AG04450 (cell line): Measurements from ENCODE around the gene FBXL15. TPM values are rescaled to one million over a fixed set of nuclear protein-coding genes. Genes with fewer than 3 reads are reported as not detected.

Experiments
- CTCF ChIA-PET: fragments of 300-600, 350-600 bp; formaldehyde crosslinking; extraction: SDS; loops from one replicate; lab custom pipeline; 2022; ENCODE audit warnings: antibody characterized with exemption, inconsistent platforms; lab: Charles Lee
- POLR2A ChIA-PET: fragments of 350-600 bp; formaldehyde crosslinking; extraction: SDS; loops from one replicate; lab custom pipeline; 2021; ENCODE audit warnings: antibody characterized with exemption, inconsistent platforms; lab: Yijun Ruan, JAX
- DNase-seq: peaks from one replicate; pipeline ENCODE4 v3.0.0-alpha.2; 2011; ENCODE audit warnings: low read depth, low spot score
- H3K27ac ChIP-seq: one replicate; pipeline ENCODE4 v1.5.1; 2012; ENCODE audit warnings: low read depth, low read length, control low read depth
- H3K27me3 ChIP-seq: one replicate; pipeline ENCODE4 v1.6.0; 2012; ENCODE audit warnings: low read length; ENCODE audit not compliant: control insufficient read depth, insufficient read depth
- H3K4me3 ChIP-seq: 2 replicates; pipeline ENCODE4 v1.5.1; 2011; ENCODE audit warnings: mild to moderate bottlenecking, low read depth, low read length, control low read depth
- H3K9me3 ChIP-seq: 2 replicates; pipeline ENCODE4 v1.5.1; 2012; ENCODE audit warnings: low read length; ENCODE audit not compliant: control insufficient read depth, insufficient read depth
- polyA plus RNA-seq: library from polyadenylated mRNA; depleted of rRNA; stranded (reverse); fragments of >200 nt; gene quantifications from 2 replicates; pipeline ENCODE4 v1.2.3, GENCODE V29; 2011
- TF ChIP-seq, protein P1 (sequence below): IDR thresholded peaks from 2 replicates; pipeline ENCODE4 v1.5.1; 2011; ENCODE audit warnings: low read depth, low read length, control low read depth, inconsistent platforms

The FBXL15 gene
- polyA plus RNA-seq, 1 experiment, result 2.7 TPM

GRCh38 chr10:102416695-102417094 lies 3.9 kb upstream of the FBXL15 start:
- Histone ChIP-seq H3K9me3 (no peaks in the 10 kb centered on the region; the same call in 1 of the 2 replicates), H3K27me3 (peaks cover 56% of the 10 kb centered on the region), H3K4me3 (no peak overlapping the region), H3K27ac (no peak overlapping the region)
- ChIA-PET POLR2A (interaction anchor here (0.5 kb wide), 1 partner anchor 16 kb away, joined by 4 read pairs; no protein-coding TSS in a partner anchor), CTCF (no interaction called here)
- DNase-seq, result no peak
- TF ChIP-seq, protein P1, sequence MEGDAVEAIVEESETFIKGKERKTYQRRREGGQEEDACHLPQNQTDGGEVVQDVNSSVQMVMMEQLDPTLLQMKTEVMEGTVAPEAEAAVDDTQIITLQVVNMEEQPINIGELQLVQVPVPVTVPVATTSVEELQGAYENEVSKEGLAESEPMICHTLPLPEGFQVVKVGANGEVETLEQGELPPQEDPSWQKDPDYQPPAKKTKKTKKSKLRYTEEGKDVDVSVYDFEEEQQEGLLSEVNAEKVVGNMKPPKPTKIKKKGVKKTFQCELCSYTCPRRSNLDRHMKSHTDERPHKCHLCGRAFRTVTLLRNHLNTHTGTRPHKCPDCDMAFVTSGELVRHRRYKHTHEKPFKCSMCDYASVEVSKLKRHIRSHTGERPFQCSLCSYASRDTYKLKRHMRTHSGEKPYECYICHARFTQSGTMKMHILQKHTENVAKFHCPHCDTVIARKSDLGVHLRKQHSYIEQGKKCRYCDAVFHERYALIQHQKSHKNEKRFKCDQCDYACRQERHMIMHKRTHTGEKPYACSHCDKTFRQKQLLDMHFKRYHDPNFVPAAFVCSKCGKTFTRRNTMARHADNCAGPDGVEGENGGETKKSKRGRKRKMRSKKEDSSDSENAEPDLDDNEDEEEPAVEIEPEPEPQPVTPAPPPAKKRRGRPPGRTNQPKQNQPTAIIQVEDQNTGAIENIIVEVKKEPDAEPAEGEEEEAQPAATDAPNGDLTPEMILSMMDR, result no peak

DNA sequence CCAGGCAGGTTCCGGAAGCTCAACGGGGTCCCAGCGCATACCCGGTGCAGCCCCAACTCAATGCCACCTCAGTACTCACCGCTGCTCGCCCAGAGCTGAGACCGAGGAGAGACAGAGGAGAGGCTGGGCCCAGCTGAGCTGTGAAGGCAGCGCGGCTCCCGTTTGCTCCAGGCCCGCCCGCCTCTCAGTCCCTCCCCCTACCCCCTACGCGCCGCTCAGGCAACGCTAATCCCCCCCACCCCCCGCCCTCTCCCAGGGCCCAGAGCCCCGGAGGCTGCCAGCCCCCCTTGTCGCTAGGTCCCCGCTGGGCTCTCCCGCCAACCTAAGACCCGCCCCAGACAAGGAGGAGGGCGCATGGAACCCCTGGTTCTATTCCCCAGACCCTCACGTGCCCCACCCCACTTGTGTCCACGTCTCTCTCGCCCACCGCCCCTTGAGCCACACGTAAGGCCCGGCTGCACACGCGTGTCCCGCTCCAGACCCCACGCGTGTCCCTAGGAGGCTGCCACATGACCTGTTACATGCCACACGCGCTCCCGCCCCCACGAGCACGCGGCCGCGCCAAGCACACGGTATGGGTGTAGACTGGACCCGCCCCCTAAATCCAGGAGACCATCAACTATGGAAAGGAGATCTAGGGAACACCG lies 1.9 kb upstream of the FBXL15 start, which contains the start of gene PSD:
TSS of gene PSD (minus strand) at position 164 of the 647 bp plus-strand sequence. CDS start 1,747 bp downstream, outside the sequence.
- peak within 1 kb of the TSS; percentile 92 for H3K4me3 ChIP-seq
- H3K27ac ChIP-seq, result no peak within 1 kb of the TSS
- H3K27me3 ChIP-seq, result peaks cover 38% of the 10 kb centered on the region
- CTCF ChIA-PET, result no interaction called here
- POLR2A ChIA-PET, result no interaction called here
- TF ChIP-seq, protein P1, result no peak
- DNase-seq, result no peak
- no peaks in the 10 kb centered on the region; the same call in 1 of the 2 replicates for H3K9me3 ChIP-seq

DNA sequence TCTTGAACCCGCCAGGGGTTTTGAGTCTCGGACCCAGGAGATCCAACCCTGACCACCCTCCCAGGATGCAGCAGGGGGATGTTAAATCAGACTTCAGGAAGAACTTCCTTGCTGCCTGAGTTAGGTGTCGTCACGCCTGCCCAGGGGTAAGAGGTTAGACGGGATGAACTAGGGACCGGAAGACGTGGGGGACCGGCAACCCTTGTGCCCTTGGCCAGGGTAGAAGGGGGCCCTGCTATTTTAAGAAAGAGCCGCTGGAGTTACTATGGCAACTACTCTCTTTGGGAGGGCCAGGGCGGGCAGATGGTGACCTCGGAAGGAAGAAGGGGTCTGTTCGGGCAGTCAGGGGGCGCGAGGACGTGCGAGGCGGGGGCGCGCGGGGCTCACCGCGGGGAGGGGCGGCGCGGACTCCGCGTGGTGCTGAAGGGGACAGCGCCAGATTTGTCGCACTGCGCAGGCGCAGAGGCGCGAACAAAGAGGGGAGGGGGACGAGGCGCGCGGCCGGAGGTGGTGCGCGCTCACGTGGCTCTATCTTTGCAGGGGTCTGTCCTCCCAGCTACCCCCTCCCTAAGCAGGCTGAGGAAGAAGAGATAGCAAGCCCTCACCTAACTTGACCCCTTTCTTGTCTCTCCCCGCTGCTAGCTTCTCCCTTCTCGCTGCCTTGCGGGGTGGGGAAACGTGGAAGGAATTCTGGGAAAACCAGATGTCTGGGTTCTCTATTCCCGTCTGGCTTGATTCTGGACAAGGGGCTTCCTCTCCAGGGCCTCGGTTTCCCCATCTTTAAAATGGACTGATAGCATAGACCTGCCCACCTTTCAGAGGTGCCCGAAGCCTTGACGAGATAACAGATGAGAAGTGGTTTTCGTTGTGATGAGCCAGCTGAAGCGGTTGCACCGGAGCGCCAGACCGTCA lies 1.1 kb upstream of the FBXL15 start:
- H3K27me3 ChIP-seq, result peaks cover 35% of the 10 kb centered on the region
- H3K4me3 ChIP-seq, result peak overlapping the region; percentile 92
- no peak overlapping the region for H3K27ac ChIP-seq
- ChIA-PET CTCF (interaction anchor here (0.8 to 5.0 kb wide), 4 partner anchors 20 to 250 kb away, joined by 4 to 33 read pairs (median 8); no protein-coding TSS in a partner anchor), POLR2A (no interaction called here)
- no peak for DNase-seq
- no peaks in the 10 kb centered on the region; the same call in 1 of the 2 replicates for H3K9me3 ChIP-seq
- TF ChIP-seq, protein P1, result no peak

DNA sequence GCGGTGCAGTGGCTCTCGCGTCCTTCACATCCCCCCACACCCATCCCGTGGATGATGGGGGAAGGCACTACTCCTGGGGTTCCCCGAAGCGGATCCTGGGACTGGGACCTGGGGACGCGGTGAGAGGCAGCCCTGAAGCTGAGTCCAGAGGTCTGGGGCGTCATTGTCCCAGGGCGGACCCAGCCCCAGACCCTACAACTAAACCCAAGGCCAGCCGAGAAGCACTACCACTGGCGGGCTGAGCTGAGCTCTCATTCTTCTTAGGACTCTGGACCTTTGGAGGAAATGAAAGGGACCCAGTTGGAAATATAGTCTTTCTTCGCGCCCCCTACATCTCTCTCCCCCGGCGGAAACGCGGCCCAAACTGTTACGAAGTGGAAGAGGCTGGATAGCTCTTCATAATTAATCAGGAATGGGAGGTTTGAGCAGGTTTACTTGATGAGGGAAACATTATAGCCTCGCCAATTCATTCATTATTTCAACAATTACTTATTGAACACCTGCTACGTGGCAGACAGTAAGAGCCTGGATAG lies 389 bp upstream of the FBXL15 start:
- TF ChIP-seq, protein P1, result no peak
- H3K9me3 ChIP-seq, result no peaks in the 10 kb centered on the region; the same call in 1 of the 2 replicates
- H3K27me3 ChIP-seq, result peaks cover 27% of the 10 kb centered on the region
- peak overlapping the region; percentile 84 for H3K27ac ChIP-seq
- ChIA-PET CTCF (interaction anchor here (0.8 to 5.0 kb wide), 4 partner anchors 20 to 250 kb away, joined by 4 to 33 read pairs (median 8); no protein-coding TSS in a partner anchor), POLR2A (interaction anchor here (0.8 to 3.3 kb wide), 4 partner anchors 12 to 251 kb away, joined by 3 to 31 read pairs (median 8); partner anchors contain the start of gene CUEDC2)
- DNase-seq, result no peak
- peak overlapping the region; percentile 92 for H3K4me3 ChIP-seq
